Measurements from ENCODE around the gene SOX5.

Gene SOX5

DNA sequence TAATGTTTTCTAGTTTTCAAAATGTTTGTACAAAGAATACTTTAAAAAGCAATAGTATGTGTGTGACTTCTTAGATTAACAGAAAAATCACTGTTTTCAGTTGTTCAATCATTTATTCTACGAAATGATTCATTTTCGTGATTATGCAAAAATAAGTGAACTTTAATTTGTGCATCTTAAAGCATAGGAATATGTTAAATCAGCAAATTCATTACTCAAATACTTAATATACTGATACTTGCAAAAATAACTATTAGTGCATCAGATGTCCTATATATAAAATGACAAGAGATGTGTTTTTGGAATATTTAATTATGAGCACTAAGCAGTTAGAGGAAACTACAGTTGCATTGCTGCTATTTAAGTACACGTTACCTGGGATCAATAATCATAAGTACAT is 11.0 kb downstream of the SOX5 start:
- H3K27me3 ChIP-seq (ENCODE audit: insufficient read depth, poor library complexity, severe bottlenecking), result no peaks in the 10 kb centered on the region
- no peak for ATAC-seq (ENCODE audit: low read depth)
- no peak for DNase-seq (ENCODE audit: low spot score)
- TF ChIP-seq, protein P1, sequence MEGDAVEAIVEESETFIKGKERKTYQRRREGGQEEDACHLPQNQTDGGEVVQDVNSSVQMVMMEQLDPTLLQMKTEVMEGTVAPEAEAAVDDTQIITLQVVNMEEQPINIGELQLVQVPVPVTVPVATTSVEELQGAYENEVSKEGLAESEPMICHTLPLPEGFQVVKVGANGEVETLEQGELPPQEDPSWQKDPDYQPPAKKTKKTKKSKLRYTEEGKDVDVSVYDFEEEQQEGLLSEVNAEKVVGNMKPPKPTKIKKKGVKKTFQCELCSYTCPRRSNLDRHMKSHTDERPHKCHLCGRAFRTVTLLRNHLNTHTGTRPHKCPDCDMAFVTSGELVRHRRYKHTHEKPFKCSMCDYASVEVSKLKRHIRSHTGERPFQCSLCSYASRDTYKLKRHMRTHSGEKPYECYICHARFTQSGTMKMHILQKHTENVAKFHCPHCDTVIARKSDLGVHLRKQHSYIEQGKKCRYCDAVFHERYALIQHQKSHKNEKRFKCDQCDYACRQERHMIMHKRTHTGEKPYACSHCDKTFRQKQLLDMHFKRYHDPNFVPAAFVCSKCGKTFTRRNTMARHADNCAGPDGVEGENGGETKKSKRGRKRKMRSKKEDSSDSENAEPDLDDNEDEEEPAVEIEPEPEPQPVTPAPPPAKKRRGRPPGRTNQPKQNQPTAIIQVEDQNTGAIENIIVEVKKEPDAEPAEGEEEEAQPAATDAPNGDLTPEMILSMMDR (IDR thresholded peaks at IDR 0.05; ENCODE audit: poor library complexity, severe bottlenecking), result no peak
- no peak overlapping the region for H3K4me3 ChIP-seq (ENCODE audit: severe bottlenecking)
- no peaks in the 10 kb centered on the region for H3K36me3 ChIP-seq (ENCODE audit: low read depth)
- H3K9me3 ChIP-seq (ENCODE audit: severe bottlenecking), result no peaks in the 10 kb centered on the region
- no peak overlapping the region for H3K27ac ChIP-seq (ENCODE audit: poor library complexity, severe bottlenecking)
- no peaks in the 10 kb centered on the region for H3K4me1 ChIP-seq (ENCODE audit: insufficient read depth, poor library complexity, severe bottlenecking)

DNA sequence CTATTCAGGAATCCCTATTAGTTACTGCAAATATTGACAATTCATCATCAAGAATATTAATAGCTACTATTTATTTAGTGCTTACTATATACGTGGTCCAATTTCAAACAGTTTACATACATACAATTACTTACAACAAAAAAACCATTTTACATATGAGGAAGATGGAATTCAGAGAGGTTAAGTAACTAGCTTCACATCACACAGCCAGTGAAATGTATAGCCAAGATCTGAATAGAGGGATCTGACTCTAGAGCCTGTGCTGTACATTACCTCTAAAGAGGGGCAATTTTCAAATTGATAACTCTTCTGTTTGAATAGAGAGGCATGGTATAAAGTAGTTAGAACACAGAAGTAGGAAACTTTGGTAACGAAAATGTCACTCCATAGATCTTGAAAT is 18.3 kb downstream of the SOX5 start:
- H3K36me3 ChIP-seq (ENCODE audit: low read depth), result no peaks in the 10 kb centered on the region
- ATAC-seq (ENCODE audit: low read depth) (no peak), DNase-seq (ENCODE audit: low spot score) (no peak)
- H3K27me3 ChIP-seq (ENCODE audit: insufficient read depth, poor library complexity, severe bottlenecking), result no peaks in the 10 kb centered on the region
- no peaks in the 10 kb centered on the region for H3K9me3 ChIP-seq (ENCODE audit: severe bottlenecking)
- no peak overlapping the region for H3K27ac ChIP-seq (ENCODE audit: poor library complexity, severe bottlenecking)
- no peak overlapping the region for H3K4me3 ChIP-seq (ENCODE audit: severe bottlenecking)
- TF ChIP-seq, protein P1 (IDR thresholded peaks at IDR 0.05; ENCODE audit: poor library complexity, severe bottlenecking), result no peak
- H3K4me1 ChIP-seq (ENCODE audit: insufficient read depth, poor library complexity, severe bottlenecking), result no peaks in the 10 kb centered on the region

DNA sequence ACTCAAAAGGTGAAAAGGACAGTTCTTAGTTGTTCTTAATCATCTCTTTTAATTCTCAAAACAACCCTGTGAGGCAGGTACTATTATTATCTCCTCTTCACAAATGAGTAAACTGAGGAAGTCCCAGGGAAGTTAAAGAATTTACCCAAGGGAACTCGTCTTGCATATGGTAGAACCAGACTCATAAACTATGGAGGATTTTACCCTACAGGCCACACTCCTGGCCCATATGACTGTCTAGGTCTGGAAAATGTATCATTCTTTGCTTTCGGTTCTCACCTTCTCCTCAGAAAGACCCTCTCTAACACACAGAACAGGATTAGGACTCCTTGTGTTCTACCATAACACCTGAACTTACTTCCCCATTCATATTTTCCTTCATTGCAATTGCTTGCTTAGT is 18.9 kb downstream of the SOX5 start:
- DNase-seq (ENCODE audit: low spot score) (no peak), ATAC-seq (ENCODE audit: low read depth) (no peak)
- no peak overlapping the region for H3K4me3 ChIP-seq (ENCODE audit: severe bottlenecking)
- H3K9me3 ChIP-seq (ENCODE audit: severe bottlenecking), result no peaks in the 10 kb centered on the region
- H3K27me3 ChIP-seq (ENCODE audit: insufficient read depth, poor library complexity, severe bottlenecking), result no peaks in the 10 kb centered on the region
- H3K27ac ChIP-seq (ENCODE audit: poor library complexity, severe bottlenecking), result no peak overlapping the region
- H3K36me3 ChIP-seq (ENCODE audit: low read depth), result no peaks in the 10 kb centered on the region
- no peaks in the 10 kb centered on the region for H3K4me1 ChIP-seq (ENCODE audit: insufficient read depth, poor library complexity, severe bottlenecking)
- TF ChIP-seq, protein P1 (IDR thresholded peaks at IDR 0.05; ENCODE audit: poor library complexity, severe bottlenecking), result no peak

DNA sequence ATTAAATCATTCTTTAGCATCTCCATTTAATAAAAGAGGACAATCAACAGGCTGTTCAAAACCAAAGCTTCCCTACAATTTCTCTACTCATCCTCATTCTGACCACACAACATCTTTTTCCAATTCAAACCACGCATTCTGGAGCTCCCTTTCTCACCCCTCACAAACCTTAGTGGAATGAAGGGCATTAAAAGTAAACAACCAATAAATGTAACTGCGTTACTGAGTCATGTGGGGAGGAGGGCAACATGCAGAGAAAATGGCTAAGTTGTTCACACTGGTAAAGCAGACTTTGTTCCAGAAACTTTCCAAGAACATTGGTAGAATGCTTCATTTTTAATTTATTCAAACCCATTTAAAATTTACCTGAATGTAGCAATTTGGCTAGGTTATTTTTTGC is 19.6 kb downstream of the SOX5 start:
- no peak overlapping the region for H3K27ac ChIP-seq (ENCODE audit: poor library complexity, severe bottlenecking)
- no peaks in the 10 kb centered on the region for H3K27me3 ChIP-seq (ENCODE audit: insufficient read depth, poor library complexity, severe bottlenecking)
- H3K4me3 ChIP-seq (ENCODE audit: severe bottlenecking), result no peak overlapping the region
- no peaks in the 10 kb centered on the region for H3K36me3 ChIP-seq (ENCODE audit: low read depth)
- DNase-seq (ENCODE audit: low spot score) (no peak), ATAC-seq (ENCODE audit: low read depth) (no peak)
- H3K9me3 ChIP-seq (ENCODE audit: severe bottlenecking), result no peaks in the 10 kb centered on the region
- H3K4me1 ChIP-seq (ENCODE audit: insufficient read depth, poor library complexity, severe bottlenecking), result no peaks in the 10 kb centered on the region
- TF ChIP-seq, protein P1 (IDR thresholded peaks at IDR 0.05; ENCODE audit: poor library complexity, severe bottlenecking), result no peak

DNA sequence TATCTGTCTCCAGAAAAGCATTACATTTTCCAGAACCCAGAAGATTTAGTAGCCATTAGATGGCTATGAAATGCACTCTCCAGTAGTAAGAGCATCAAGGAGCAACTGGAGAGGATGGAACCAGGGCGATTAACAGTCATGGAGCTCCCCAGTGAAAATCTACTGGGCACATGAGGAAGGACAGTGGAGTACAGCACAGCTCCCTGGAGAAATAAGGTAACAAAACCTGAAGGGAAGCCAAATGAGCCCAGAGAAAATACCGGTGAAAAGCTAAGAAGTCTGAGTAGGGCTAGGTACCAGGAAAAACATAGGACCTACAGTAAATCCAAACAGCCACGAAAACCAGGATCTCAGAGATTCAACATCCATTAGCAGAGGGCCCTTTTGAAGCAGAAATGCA is 21.6 kb downstream of the SOX5 start:
- DNase-seq (ENCODE audit: low spot score) (no peak), ATAC-seq (ENCODE audit: low read depth) (no peak)
- TF ChIP-seq, protein P1 (IDR thresholded peaks at IDR 0.05; ENCODE audit: poor library complexity, severe bottlenecking), result no peak

More for the DNA sequence above, 21.6 kb downstream of the SOX5 start:
- Histone ChIP-seq H3K4me3 (ENCODE audit: severe bottlenecking) (no peak overlapping the region), H3K9me3 (ENCODE audit: severe bottlenecking) (no peaks in the 10 kb centered on the region), H3K4me1 (ENCODE audit: insufficient read depth, poor library complexity, severe bottlenecking) (no peaks in the 10 kb centered on the region), H3K27me3 (ENCODE audit: insufficient read depth, poor library complexity, severe bottlenecking) (no peaks in the 10 kb centered on the region), H3K27ac (ENCODE audit: poor library complexity, severe bottlenecking) (no peak overlapping the region), H3K36me3 (ENCODE audit: low read depth) (no peaks in the 10 kb centered on the region)
